HCT116 (cell line): ENCODE measurements around the gene INPP5D. TPM values are rescaled to one million over a fixed set of nuclear protein-coding genes. Genes with fewer than 3 reads are reported as not detected.

Experiments used
- ATAC-seq: fragments of 200-7000 bp; cut with Tn5 transposase; 2 replicates; pipeline ENCODE4 v1.9.1; 2020; ENCODE audit warnings: mild to moderate bottlenecking, moderate library complexity
- BruUV-seq: library from RNA; stranded (reverse); fragments of 400-500 nt; replicated peaks from 2 replicates; lab custom pipeline; 2021; lab: Mats Ljungman, UMichigan
- CTCF ChIA-PET: fragments of 300-600 bp; sonication (Branson Sonifier 250); formaldehyde crosslinking; loops from one replicate; lab custom pipeline; 2021; ENCODE audit warnings: antibody characterized with exemption; lab: Charles Lee
- POLR2A ChIA-PET: fragments of 300-600, 350-600 bp; sonication (Branson Sonifier 250); formaldehyde crosslinking; loops from one replicate; lab custom pipeline; 2021; ENCODE audit warnings: antibody characterized with exemption; lab: Charles Lee
- RAD21 ChIA-PET, 2 experiments: fragments of 300-600 bp; sonication (Branson Sonifier 250); formaldehyde crosslinking; loops; one replicate each; lab custom pipeline; 2023; ENCODE audit warnings: low total read pairs in 2 of 2; ENCODE audit not compliant: uncharacterized antibody in 2 of 2, unreplicated experiment in 2 of 2, low non-redundant PET in 1 of 2; lab: Charles Lee
- DNase-seq: peaks from one replicate; pipeline ENCODE4 v3.0.0-alpha.2; 2010; ENCODE audit warnings: low read depth, low spot score
- H2AFZ ChIP-seq: fragments of 200-600 bp; shearing (Covaris generic), sonication (generic); 2 replicates; pipeline ENCODE4 v1.6.1; 2017; ENCODE audit warnings: low read depth, mixed run types, mixed read lengths, antibody characterized with exemption, low read length; ENCODE audit not compliant: poor library complexity, severe bottlenecking
- H3K27ac ChIP-seq: 2 replicates; pipeline ENCODE4 v1.5.1; 2012; ENCODE audit warnings: low read depth, low read length
- H3K27me3 ChIP-seq: fragments of 200-600 bp; sonication (generic); 2 replicates; pipeline ENCODE4 v1.6.1; 2016; ENCODE audit warnings: mixed run types, low read length, mixed read lengths; ENCODE audit not compliant: insufficient read depth
- H3K36me3 ChIP-seq, 2 experiments: fragments of 200-500 bp in 1 of 2; fragments of 200-600 bp in 1 of 2; sonication (Bioruptor generic) in 1 of 2; sonication (generic) in 1 of 2; 2 replicates each; pipeline versions ENCODE4 v1.5.1 to v1.6.1; 2014 to 2016; ENCODE audit warnings: low read length in 2 of 2, inconsistent platforms in 1 of 2, mixed read lengths in 1 of 2, mixed run types in 1 of 2; ENCODE audit not compliant: insufficient read depth in 2 of 2, control insufficient read depth in 1 of 2
- H3K4me1 ChIP-seq, 2 experiments: fragments of 200-600 bp in 1 of 2; sonication (generic) in 1 of 2; 2 replicates each; pipeline versions ENCODE4 v1.5.1 to v1.6.1; 2012 to 2017; ENCODE audit warnings: low read length in 2 of 2, inconsistent platforms in 1 of 2, mild to moderate bottlenecking in 1 of 2, mixed read lengths in 1 of 2, mixed run types in 1 of 2, moderate library complexity in 1 of 2; ENCODE audit not compliant: insufficient read depth in 2 of 2, control insufficient read depth in 1 of 2
- H3K4me2 ChIP-seq: fragments of 200-600 bp; sonication (generic); 2 replicates; pipeline ENCODE4 v1.6.1; 2017; ENCODE audit warnings: mixed run types, low read length, mixed read lengths
- H3K4me3 ChIP-seq, 2 experiments: fragments of 200-600 bp in 1 of 2; sonication (generic) in 1 of 2; replicated peaks in 1 of 2; 2 replicates each; pipeline ENCODE4 v1.5.1; 2011 to 2016; ENCODE audit warnings: low read length in 2 of 2, control low read depth in 1 of 2, low read depth in 1 of 2, mild to moderate bottlenecking in 1 of 2, mixed read lengths in 1 of 2, mixed run types in 1 of 2
- H3K79me2 ChIP-seq: fragments of 200-600 bp; sonication (generic); 2 replicates; pipeline ENCODE4 v1.6.1; 2017; ENCODE audit warnings: mild to moderate bottlenecking, mixed run types, low read length, moderate library complexity, mixed read lengths; ENCODE audit not compliant: insufficient read depth
- H3K9ac ChIP-seq: fragments of 200-600 bp; sonication (generic); 2 replicates; pipeline ENCODE4 v1.6.1; 2016; ENCODE audit warnings: low read length, mixed read lengths
- H3K9me2 ChIP-seq: fragments of 200-600 bp; sonication (generic), shearing (Covaris generic); 2 replicates; pipeline ENCODE4 v1.6.1; 2017; ENCODE audit warnings: mixed run types, mild to moderate bottlenecking, moderate library complexity; ENCODE audit not compliant: insufficient read depth
- H3K9me3 ChIP-seq, 2 experiments: fragments of 200-500 bp in 1 of 2; fragments of 200-600 bp in 1 of 2; sonication (Bioruptor generic) in 1 of 2; sonication (generic) in 1 of 2; 2 replicates each; pipeline ENCODE4 v1.6.1; 2014 to 2017; ENCODE audit warnings: low read length in 2 of 2, mixed read lengths in 2 of 2, inconsistent platforms in 1 of 2, low read depth in 1 of 2, mild to moderate bottlenecking in 1 of 2, mixed run types in 1 of 2, moderate library complexity in 1 of 2; ENCODE audit not compliant: control insufficient read depth in 1 of 2, insufficient read depth in 1 of 2
- H4K20me1 ChIP-seq: fragments of 200-600 bp; sonication (generic), shearing (Covaris generic); 2 replicates; pipeline ENCODE4 v1.6.1; 2017; ENCODE audit warnings: mixed run types, mild to moderate bottlenecking, moderate library complexity; ENCODE audit not compliant: insufficient read depth
- ATF3 ChIP-seq: IDR thresholded peaks from 2 replicates; pipeline ENCODE4 v1.6.1; 2012
- EGR1 ChIP-seq: IDR thresholded peaks from 2 replicates; pipeline ENCODE4 v1.6.1; 2012; ENCODE audit warnings: low read depth
- JUND ChIP-seq: IDR thresholded peaks from 2 replicates; pipeline ENCODE4 v1.6.1; 2012
- MAX ChIP-seq: IDR thresholded peaks from 2 replicates; pipeline ENCODE4 v1.6.1; 2012
- POLR2AphosphoS5 ChIP-seq: IDR thresholded peaks from 2 replicates; pipeline ENCODE4 v1.6.1; 2011; ENCODE audit warnings: mild to moderate bottlenecking, low read depth, low read length, moderate library complexity
- RAD21 ChIP-seq: IDR thresholded peaks from 2 replicates; pipeline ENCODE4 v1.6.1; 2012; ENCODE audit warnings: low read depth, mild to moderate bottlenecking
- SP1 ChIP-seq: IDR thresholded peaks from 2 replicates; pipeline ENCODE4 v1.6.1; 2012; ENCODE audit warnings: low read depth
- ZFX ChIP-seq: fragments of 450-650 bp; IDR thresholded peaks from 2 replicates; pipeline ENCODE4 v1.6.1; 2017
- ZNF274 ChIP-seq: fragments of 200-500 bp; sonication (Bioruptor generic); IDR thresholded peaks from 2 replicates; pipeline ENCODE4 v1.6.1; 2014; ENCODE audit warnings: mild to moderate bottlenecking, low read depth, low read length, inconsistent platforms
- intact Hi-C: fragments of 100-400 bp; cut with micrococcal nuclease; formaldehyde crosslinking; loops from 2 replicates; pipeline ENCODE4 v1.10.0; 2022
- total RNA-seq: library from RNA; stranded (reverse); gene quantifications from one replicate; pipeline ENCODE4 v1.2.1, GENCODE V29; 2021; ENCODE audit not compliant: unreplicated experiment
- TF ChIP-seq, protein P1 (sequence below): IDR thresholded peaks from 2 replicates; pipeline ENCODE4 v1.6.1; 2011; ENCODE audit warnings: mild to moderate bottlenecking, low read length, moderate library complexity; ENCODE audit not compliant: insufficient replicate concordance; ENCODE audit errors: extremely low read depth
- TF ChIP-seq, protein P2 (sequence below): IDR thresholded peaks from 2 replicates; pipeline ENCODE4 v1.6.1; 2012; ENCODE audit warnings: low read depth

The INPP5D gene
- total RNA-seq, 1 experiment from 2014 or later: 1.8 TPM

- no peaks in the 10 kb centered on the region for H3K27me3 ChIP-seq
- intact Hi-C loops: no loop called here
- no TSS peak for BruUV-seq
- peaks cover 30 to 53% of the 10 kb centered on the region in 2 experiments for H3K4me1 ChIP-seq
- H3K36me3 ChIP-seq: no peaks in the 10 kb centered on the region
- POLR2A ChIA-PET: no interaction called here
- RAD21 ChIA-PET: no interaction called here
- no peaks in the 10 kb centered on the region for H4K20me1 ChIP-seq
- H3K4me2 ChIP-seq: no peak overlapping the region
- H3K4me3 ChIP-seq: no peak overlapping the region
- ATAC-seq (no peak), DNase-seq (no peak)
- CTCF ChIA-PET: no interaction called here
- no peak overlapping the region for H3K9ac ChIP-seq
- no peaks in the 10 kb centered on the region for H3K79me2 ChIP-seq
- TF ChIP-seq POLR2AphosphoS5: no peak
- TF ChIP-seq, protein P1, sequence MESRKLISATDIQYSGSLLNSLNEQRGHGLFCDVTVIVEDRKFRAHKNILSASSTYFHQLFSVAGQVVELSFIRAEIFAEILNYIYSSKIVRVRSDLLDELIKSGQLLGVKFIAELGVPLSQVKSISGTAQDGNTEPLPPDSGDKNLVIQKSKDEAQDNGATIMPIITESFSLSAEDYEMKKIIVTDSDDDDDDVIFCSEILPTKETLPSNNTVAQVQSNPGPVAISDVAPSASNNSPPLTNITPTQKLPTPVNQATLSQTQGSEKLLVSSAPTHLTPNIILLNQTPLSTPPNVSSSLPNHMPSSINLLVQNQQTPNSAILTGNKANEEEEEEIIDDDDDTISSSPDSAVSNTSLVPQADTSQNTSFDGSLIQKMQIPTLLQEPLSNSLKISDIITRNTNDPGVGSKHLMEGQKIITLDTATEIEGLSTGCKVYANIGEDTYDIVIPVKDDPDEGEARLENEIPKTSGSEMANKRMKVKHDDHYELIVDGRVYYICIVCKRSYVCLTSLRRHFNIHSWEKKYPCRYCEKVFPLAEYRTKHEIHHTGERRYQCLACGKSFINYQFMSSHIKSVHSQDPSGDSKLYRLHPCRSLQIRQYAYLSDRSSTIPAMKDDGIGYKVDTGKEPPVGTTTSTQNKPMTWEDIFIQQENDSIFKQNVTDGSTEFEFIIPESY: no peak
- TF ChIP-seq ZFX: no peak
- no peak for TF ChIP-seq JUND
- no peak for TF ChIP-seq MAX
- no peak for TF ChIP-seq RAD21
- TF ChIP-seq, protein P2, sequence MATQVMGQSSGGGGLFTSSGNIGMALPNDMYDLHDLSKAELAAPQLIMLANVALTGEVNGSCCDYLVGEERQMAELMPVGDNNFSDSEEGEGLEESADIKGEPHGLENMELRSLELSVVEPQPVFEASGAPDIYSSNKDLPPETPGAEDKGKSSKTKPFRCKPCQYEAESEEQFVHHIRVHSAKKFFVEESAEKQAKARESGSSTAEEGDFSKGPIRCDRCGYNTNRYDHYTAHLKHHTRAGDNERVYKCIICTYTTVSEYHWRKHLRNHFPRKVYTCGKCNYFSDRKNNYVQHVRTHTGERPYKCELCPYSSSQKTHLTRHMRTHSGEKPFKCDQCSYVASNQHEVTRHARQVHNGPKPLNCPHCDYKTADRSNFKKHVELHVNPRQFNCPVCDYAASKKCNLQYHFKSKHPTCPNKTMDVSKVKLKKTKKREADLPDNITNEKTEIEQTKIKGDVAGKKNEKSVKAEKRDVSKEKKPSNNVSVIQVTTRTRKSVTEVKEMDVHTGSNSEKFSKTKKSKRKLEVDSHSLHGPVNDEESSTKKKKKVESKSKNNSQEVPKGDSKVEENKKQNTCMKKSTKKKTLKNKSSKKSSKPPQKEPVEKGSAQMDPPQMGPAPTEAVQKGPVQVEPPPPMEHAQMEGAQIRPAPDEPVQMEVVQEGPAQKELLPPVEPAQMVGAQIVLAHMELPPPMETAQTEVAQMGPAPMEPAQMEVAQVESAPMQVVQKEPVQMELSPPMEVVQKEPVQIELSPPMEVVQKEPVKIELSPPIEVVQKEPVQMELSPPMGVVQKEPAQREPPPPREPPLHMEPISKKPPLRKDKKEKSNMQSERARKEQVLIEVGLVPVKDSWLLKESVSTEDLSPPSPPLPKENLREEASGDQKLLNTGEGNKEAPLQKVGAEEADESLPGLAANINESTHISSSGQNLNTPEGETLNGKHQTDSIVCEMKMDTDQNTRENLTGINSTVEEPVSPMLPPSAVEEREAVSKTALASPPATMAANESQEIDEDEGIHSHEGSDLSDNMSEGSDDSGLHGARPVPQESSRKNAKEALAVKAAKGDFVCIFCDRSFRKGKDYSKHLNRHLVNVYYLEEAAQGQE: no peak
- TF ChIP-seq EGR1: no peak
- no peak for TF ChIP-seq ATF3
- TF ChIP-seq SP1: no peak
- no peak for TF ChIP-seq ZNF274
- no peaks in the 10 kb centered on the region for H3K9me2 ChIP-seq
- no peaks in the 10 kb centered on the region for H3K9me3 ChIP-seq
- H3K27ac ChIP-seq: no peak overlapping the region
- H2AFZ ChIP-seq: no peak overlapping the region
These were observed 183.2 kb downstream of the INPP5D start for GRCh38 chr2:233243348-233243747.
